Endothelial cell of hepatic sinusoid (primary cell): ENCODE measurements around the gene TIGD7.
"Not testable (repeated sequence)": the region's sequence is repeated elsewhere in the genome, so short reads cannot be mapped to it uniquely, and the experiment has no call there.

Source experiments
- in situ Hi-C: cut with HindIII; loops from 2 replicates; pipeline ENCODE4 v1.10.0; 2017; ENCODE audit warnings: low sequenced_read_pairs

Gene TIGD7

GRCh38 chr16:3282730-3283542, 22.3 kb downstream of the TIGD7 start, which contains the start of gene ZNF263:
Gene ZNF263, plus strand, starts transcription at chr16:3283491. Its CDS starts 328 bp downstream, at chr16:3283819.
- in situ Hi-C loops, result no loop called here

GRCh38 chr16:3282103-3282729, 23.0 kb downstream of the TIGD7 start:
- in situ Hi-C loops, result no loop called here

- in situ Hi-C loops, result no loop called here
Measured at GRCh38 chr16:3281222-3281820, 23.9 kb downstream of the TIGD7 start.

GRCh38 chr16:3276679-3277078, 28.6 kb downstream of the TIGD7 start:
- in situ Hi-C loops, result no loop called here

GRCh38 chr16:3274947-3275346, 30.3 kb downstream of the TIGD7 start:
- in situ Hi-C loops, result no loop called here

- in situ Hi-C loops, result no loop called here
Measured at GRCh38 chr16:3274490-3274889, 30.7 kb downstream of the TIGD7 start.

GRCh38 chr16:3271281-3271680, 33.9 kb downstream of the TIGD7 start:
- in situ Hi-C loops, result not testable (repeated sequence)

- in situ Hi-C loops, result not testable (repeated sequence)
Measured at GRCh38 chr16:3270718-3271117, 34.5 kb downstream of the TIGD7 start.

GRCh38 chr16:3268294-3268693, 36.9 kb downstream of the TIGD7 start:
- in situ Hi-C loops, result no loop called here

- in situ Hi-C loops, result no loop called here
Measured at GRCh38 chr16:3266873-3267537, 38.2 kb downstream of the TIGD7 start.

- in situ Hi-C loops, result no loop called here
Measured at GRCh38 chr16:3264137-3265036, 40.8 kb downstream of the TIGD7 start.

- in situ Hi-C loops, result no loop called here
Measured at GRCh38 chr16:3262517-3262916, 42.7 kb downstream of the TIGD7 start.

GRCh38 chr16:3259836-3260235, 45.4 kb downstream of the TIGD7 start:
- in situ Hi-C loops, result no loop called here

GRCh38 chr16:3256866-3257465, 48.3 kb downstream of the TIGD7 start:
- in situ Hi-C loops, result no loop called here

GRCh38 chr16:3256146-3256865, 48.9 kb downstream of the TIGD7 start, which contains the start of gene MEFV:
Gene MEFV, minus strand, starts transcription at chr16:3256633. Its CDS starts 46 bp downstream, at chr16:3256587.
- in situ Hi-C loops, result no loop called here

GRCh38 chr16:3254309-3254708, 50.9 kb downstream of the TIGD7 start:
- in situ Hi-C loops, result no loop called here

GRCh38 chr16:3252967-3253366, 52.3 kb downstream of the TIGD7 start:
- in situ Hi-C loops, result no loop called here

- in situ Hi-C loops, result loop anchor here (5.0 kb wide), 1 partner anchor 93 kb away; no protein-coding TSS in a partner anchor
Measured at GRCh38 chr16:3249451-3249850, 55.8 kb downstream of the TIGD7 start.

- in situ Hi-C loops, result loop anchor here (5.0 kb wide), 1 partner anchor 93 kb away; no protein-coding TSS in a partner anchor
Measured at GRCh38 chr16:3249020-3249419, 56.2 kb downstream of the TIGD7 start.
